Trophoblast cell (in vitro differentiated cells and primary cell): ENCODE results near the gene DDX31.
A peak's percentile ranks its signal among the peaks of the same experiment; 100 is the strongest.

Experiments
- DNase-seq, 2 donors: peaks; one replicate each; pipeline ENCODE4 v3.0.0-alpha.2; 2016
- H2AFZ ChIP-seq: 2 replicates; pipeline ENCODE4 v1.6.1; 2013; ENCODE audit warnings: low read length, moderate library complexity, mild to moderate bottlenecking; ENCODE audit not compliant: insufficient read depth, poor library complexity
- H2AK5ac ChIP-seq: 2 replicates; pipeline ENCODE4 v1.6.1; 2013; ENCODE audit warnings: mild to moderate bottlenecking, low read length
- H2BK120ac ChIP-seq: 2 replicates; pipeline ENCODE4 v1.6.1; 2013; ENCODE audit warnings: low read length, mild to moderate bottlenecking, moderate library complexity; ENCODE audit not compliant: insufficient read depth, poor library complexity
- H2BK12ac ChIP-seq: 2 replicates; pipeline ENCODE4 v1.6.1; 2013; ENCODE audit warnings: mild to moderate bottlenecking, low read length, moderate library complexity
- H2BK5ac ChIP-seq: 2 replicates; pipeline ENCODE4 v1.6.1; 2013; ENCODE audit warnings: low read length, low read depth, moderate library complexity, mild to moderate bottlenecking; ENCODE audit not compliant: poor library complexity
- H3K14ac ChIP-seq: 2 replicates; pipeline ENCODE4 v1.6.1; 2013; ENCODE audit warnings: mild to moderate bottlenecking, low read length
- H3K18ac ChIP-seq: 2 replicates; pipeline ENCODE4 v1.6.1; 2013; ENCODE audit warnings: mild to moderate bottlenecking, low read length
- H3K23ac ChIP-seq: 2 replicates; pipeline ENCODE4 v1.6.1; 2013; ENCODE audit warnings: low read length
- H3K27ac ChIP-seq: 2 replicates; pipeline ENCODE4 v1.5.1; 2013; ENCODE audit warnings: low read depth, mild to moderate bottlenecking, inconsistent platforms, low read length, moderate library complexity
- H3K27me3 ChIP-seq: 2 replicates; pipeline ENCODE4 v1.6.1; 2013; ENCODE audit warnings: inconsistent platforms, mild to moderate bottlenecking, low read length, moderate library complexity; ENCODE audit not compliant: insufficient read depth
- H3K36me3 ChIP-seq, 2 experiments: 1 replicate in 1 of 2; 2 replicates in 1 of 2; pipeline ENCODE4 v1.6.1; 2013; ENCODE audit warnings: low read length in 2 of 2, mild to moderate bottlenecking in 2 of 2, moderate library complexity in 1 of 2; ENCODE audit not compliant: insufficient read depth in 2 of 2, control insufficient read depth in 1 of 2
- H3K4ac ChIP-seq: 2 replicates; pipeline ENCODE4 v1.6.1; 2013; ENCODE audit warnings: low read depth, mild to moderate bottlenecking, low read length, moderate library complexity
- H3K4me1 ChIP-seq, 2 experiments: 1 replicate in 1 of 2; 2 replicates in 1 of 2; pipeline ENCODE4 v1.6.1; 2013; ENCODE audit warnings: low read length in 2 of 2, mild to moderate bottlenecking in 2 of 2, moderate library complexity in 1 of 2; ENCODE audit not compliant: insufficient read depth in 2 of 2, control insufficient read depth in 1 of 2
- H3K4me2 ChIP-seq: 2 replicates; pipeline ENCODE4 v1.6.1; 2013; ENCODE audit warnings: inconsistent platforms, mild to moderate bottlenecking, low read length, moderate library complexity
- H3K4me3 ChIP-seq: 2 replicates; pipeline ENCODE4 v1.5.1; 2013; ENCODE audit warnings: mild to moderate bottlenecking, low read depth, low read length, inconsistent platforms
- H3K79me1 ChIP-seq: one replicate; pipeline ENCODE4 v1.6.1; 2013; ENCODE audit warnings: low read length
- H3K79me2 ChIP-seq: 2 replicates; pipeline ENCODE4 v1.6.1; 2013; ENCODE audit warnings: low read length, mild to moderate bottlenecking; ENCODE audit not compliant: control insufficient read depth, insufficient read depth, poor library complexity
- H3K9ac ChIP-seq: 2 replicates; pipeline ENCODE4 v1.6.1; 2013; ENCODE audit warnings: mild to moderate bottlenecking, low read length
- H3K9me3 ChIP-seq: 2 replicates; pipeline ENCODE4 v1.6.1; 2013; ENCODE audit warnings: low read depth, mild to moderate bottlenecking, control low read depth, inconsistent platforms, low read length; ENCODE audit not compliant: insufficient read depth
- H4K12ac ChIP-seq: 2 replicates; pipeline ENCODE4 v1.6.1; 2013; ENCODE audit warnings: low read depth, mild to moderate bottlenecking, low read length, moderate library complexity
- H4K8ac ChIP-seq: 2 replicates; pipeline ENCODE4 v1.6.1; 2013; ENCODE audit warnings: low read depth, mild to moderate bottlenecking, low read length, moderate library complexity
- H4K91ac ChIP-seq: one replicate; pipeline ENCODE4 v1.6.1; 2013; ENCODE audit warnings: low read depth, mild to moderate bottlenecking, low read length, moderate library complexity
- WGBS: extraction: QIAGEN DNeasy Blood & Tissue Kit; methylation state at CpG from one replicate; pipeline ENCODE4 v1.1.7; 2013; ENCODE audit warnings: missing lambda C conversion rate; ENCODE audit not compliant: insufficient read length, insufficient coverage; ENCODE audit errors: extremely low coverage; 5-methylcytosine and 5-hydroxymethylcytosine counted together

The DDX31 gene

DNA sequence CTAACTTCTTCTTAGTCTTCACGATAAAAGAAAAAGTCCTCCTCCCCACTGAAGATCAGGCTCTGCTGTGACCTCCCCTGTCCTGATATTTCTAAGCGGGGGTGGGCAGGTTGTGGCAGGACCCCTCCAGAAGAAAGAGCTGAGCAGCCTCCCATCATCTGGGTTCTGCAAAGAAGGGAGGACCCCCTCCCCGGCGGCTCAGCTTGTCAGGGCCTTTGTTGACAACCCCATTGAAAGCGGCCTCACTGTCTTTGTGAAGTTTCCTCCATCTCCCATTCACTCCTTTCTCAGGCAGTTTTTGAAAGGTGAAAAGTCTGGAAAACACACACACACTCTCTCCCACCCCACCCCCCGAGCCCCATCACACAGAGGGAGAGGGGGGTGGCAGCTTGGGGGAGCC lies 113.5 kb downstream of the DDX31 start:
- Histone ChIP-seq H4K91ac (no peak overlapping the region), H2AFZ (no peak overlapping the region), H3K23ac (no peak overlapping the region), H3K27me3 (no peaks in the 10 kb centered on the region), H2BK120ac (no peak overlapping the region), H3K79me1 (no peaks in the 10 kb centered on the region), H3K9me3 (peaks cover 1% of the 10 kb centered on the region), H4K12ac (no peak overlapping the region), H3K4me3 (no peak overlapping the region), H3K36me3 (no peaks in the 10 kb centered on the region), H3K4me1 (no peaks in the 10 kb centered on the region), H2BK5ac (no peak overlapping the region), H4K8ac (no peak overlapping the region), H3K4ac (no peak overlapping the region), H2BK12ac (no peak overlapping the region), H3K4me2 (no peak overlapping the region), H3K18ac (no peak overlapping the region), H2AK5ac (no peak overlapping the region), H3K9ac (no peak overlapping the region), H3K14ac (no peak overlapping the region), H3K79me2 (no peaks in the 10 kb centered on the region), H3K27ac (no peak overlapping the region)
- no peak for DNase-seq
- no CpG with 5 or more reads among the region's 6 CpGs for WGBS

DNA sequence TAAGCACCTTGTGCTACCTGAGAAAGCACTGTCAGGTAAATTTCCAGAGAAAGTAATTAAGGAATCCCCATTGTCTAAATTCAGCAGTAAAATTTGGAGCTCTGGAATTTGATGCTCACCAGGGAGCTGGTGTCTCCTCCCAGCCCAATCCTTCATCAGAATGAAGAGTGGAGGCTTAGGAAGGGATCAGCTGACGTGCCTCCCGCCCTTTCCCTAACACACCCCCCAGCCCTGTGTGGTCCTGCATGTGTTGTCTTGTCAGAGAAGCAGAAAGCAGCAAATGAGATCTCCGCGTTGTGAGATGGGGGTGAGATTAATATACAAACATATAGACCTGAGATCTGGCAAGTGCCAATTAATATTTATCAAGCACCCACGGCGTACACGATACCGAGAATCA lies 114.3 kb downstream of the DDX31 start:
- H2AFZ ChIP-seq = no peak overlapping the region
- H3K27ac ChIP-seq = no peak overlapping the region
- H2BK120ac ChIP-seq = no peak overlapping the region
- H3K79me1 ChIP-seq = no peaks in the 10 kb centered on the region
- H3K4ac ChIP-seq = no peak overlapping the region
- H4K12ac ChIP-seq = no peak overlapping the region
- no peak overlapping the region for H2AK5ac ChIP-seq
- H4K91ac ChIP-seq = no peak overlapping the region
- no peak overlapping the region for H3K9ac ChIP-seq
- H3K79me2 ChIP-seq = no peaks in the 10 kb centered on the region
- H3K23ac ChIP-seq = no peak overlapping the region
- no peak overlapping the region for H3K18ac ChIP-seq
- H3K4me2 ChIP-seq = no peak overlapping the region
- H3K14ac ChIP-seq = no peak overlapping the region
- H2BK5ac ChIP-seq = no peak overlapping the region
- no peaks in the 10 kb centered on the region for H3K36me3 ChIP-seq
- no peaks in the 10 kb centered on the region for H3K4me1 ChIP-seq
- peaks cover 1% of the 10 kb centered on the region for H3K9me3 ChIP-seq
- no peak overlapping the region for H2BK12ac ChIP-seq
- H3K4me3 ChIP-seq = no peak overlapping the region
- DNase-seq = no peak
- no peak overlapping the region for H4K8ac ChIP-seq
- no peaks in the 10 kb centered on the region for H3K27me3 ChIP-seq
- no CpG with 5 or more reads among the region's 8 CpGs for WGBS

DNA sequence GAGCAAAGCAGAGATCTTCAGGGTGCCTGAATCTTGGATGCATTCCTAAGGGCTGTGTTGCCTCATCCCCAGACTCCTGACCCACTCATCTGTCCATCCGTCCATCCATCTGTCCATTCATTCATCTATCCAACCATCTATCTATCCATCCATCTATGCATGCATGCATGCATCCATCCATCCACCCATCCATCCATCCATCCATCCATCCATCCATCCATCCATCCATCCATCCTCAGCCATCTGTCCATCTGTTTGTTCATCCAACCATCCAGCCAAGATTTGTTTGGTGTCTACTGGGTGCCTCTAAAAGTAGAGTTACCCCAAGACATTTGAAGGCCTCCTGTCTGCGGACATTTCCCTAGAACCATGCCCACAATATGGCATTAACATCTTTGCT lies 115.0 kb downstream of the DDX31 start:
- H4K12ac ChIP-seq = no peak overlapping the region
- H3K79me1 ChIP-seq = no peaks in the 10 kb centered on the region
- no peak overlapping the region for H4K8ac ChIP-seq
- no peak overlapping the region for H3K18ac ChIP-seq
- H2AK5ac ChIP-seq = no peak overlapping the region
- H3K4me1 ChIP-seq = no peaks in the 10 kb centered on the region
- no peak overlapping the region for H2AFZ ChIP-seq
- no peaks in the 10 kb centered on the region for H3K27me3 ChIP-seq
- no peak overlapping the region for H3K4me2 ChIP-seq
- H2BK5ac ChIP-seq = no peak overlapping the region
- no peaks in the 10 kb centered on the region for H3K79me2 ChIP-seq
- no peak overlapping the region for H3K23ac ChIP-seq
- WGBS = no CpG with 5 or more reads among the region's 2 CpGs
- H3K4me3 ChIP-seq = no peak overlapping the region
- no peak overlapping the region for H3K14ac ChIP-seq
- no peak overlapping the region for H2BK120ac ChIP-seq
- DNase-seq = no peak
- no peak overlapping the region for H3K9ac ChIP-seq
- peaks cover 1% of the 10 kb centered on the region for H3K9me3 ChIP-seq
- no peak overlapping the region for H3K27ac ChIP-seq
- no peak overlapping the region for H2BK12ac ChIP-seq
- no peaks in the 10 kb centered on the region for H3K36me3 ChIP-seq
- no peak overlapping the region for H3K4ac ChIP-seq
- H4K91ac ChIP-seq = no peak overlapping the region

DNA sequence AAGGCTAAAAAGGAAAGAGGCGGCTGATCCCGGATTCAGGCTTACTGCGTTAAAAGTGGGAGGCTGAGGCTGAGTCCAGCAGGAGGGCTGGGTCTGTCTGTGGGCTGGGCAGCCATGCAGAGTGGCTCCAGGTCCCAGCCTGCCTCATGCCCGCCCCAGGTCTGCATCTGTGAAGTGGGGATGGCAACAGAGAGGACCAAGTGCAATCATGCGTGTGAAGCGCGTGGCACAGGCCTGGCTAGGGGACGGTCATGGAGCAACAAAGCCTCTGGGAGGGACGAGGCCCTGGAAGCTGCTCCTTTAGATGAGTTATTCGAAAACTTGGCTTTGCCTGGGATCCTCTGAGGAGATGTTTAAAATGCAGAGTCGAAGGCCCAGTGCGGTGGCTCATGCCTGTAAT lies 117.7 kb downstream of the DDX31 start:
- no peaks in the 10 kb centered on the region for H3K79me1 ChIP-seq
- peak overlapping the region; percentile 37 for H3K9ac ChIP-seq
- no peak overlapping the region for H3K14ac ChIP-seq
- no peak overlapping the region for H2AK5ac ChIP-seq
- H3K23ac ChIP-seq = no peak overlapping the region
- peaks cover 1% of the 10 kb centered on the region for H3K9me3 ChIP-seq
- H4K12ac ChIP-seq = no peak overlapping the region
- no peak overlapping the region for H3K4me2 ChIP-seq
- no peaks in the 10 kb centered on the region for H3K27me3 ChIP-seq
- no peak overlapping the region for H2BK12ac ChIP-seq
- no peak overlapping the region for H2BK5ac ChIP-seq
- DNase-seq = no peak
- H3K27ac ChIP-seq = no peak overlapping the region
- no peaks in the 10 kb centered on the region for H3K4me1 ChIP-seq
- H3K36me3 ChIP-seq = no peaks in the 10 kb centered on the region
- no peak overlapping the region for H2AFZ ChIP-seq
- H4K91ac ChIP-seq = no peak overlapping the region
- no peak overlapping the region for H3K4ac ChIP-seq
- H2BK120ac ChIP-seq = no peak overlapping the region
- no peak overlapping the region for H3K4me3 ChIP-seq
- WGBS = no CpG with 5 or more reads among the region's 12 CpGs
- H3K18ac ChIP-seq = no peak overlapping the region
- H4K8ac ChIP-seq = no peak overlapping the region
- H3K79me2 ChIP-seq = no peaks in the 10 kb centered on the region
